ENCODE measurements around the gene SLC38A1.
"Not testable (repeated sequence)": the region's sequence is repeated elsewhere in the genome, so short reads cannot be mapped to it uniquely, and the experiment has no call there.

Gene SLC38A1

DNA sequence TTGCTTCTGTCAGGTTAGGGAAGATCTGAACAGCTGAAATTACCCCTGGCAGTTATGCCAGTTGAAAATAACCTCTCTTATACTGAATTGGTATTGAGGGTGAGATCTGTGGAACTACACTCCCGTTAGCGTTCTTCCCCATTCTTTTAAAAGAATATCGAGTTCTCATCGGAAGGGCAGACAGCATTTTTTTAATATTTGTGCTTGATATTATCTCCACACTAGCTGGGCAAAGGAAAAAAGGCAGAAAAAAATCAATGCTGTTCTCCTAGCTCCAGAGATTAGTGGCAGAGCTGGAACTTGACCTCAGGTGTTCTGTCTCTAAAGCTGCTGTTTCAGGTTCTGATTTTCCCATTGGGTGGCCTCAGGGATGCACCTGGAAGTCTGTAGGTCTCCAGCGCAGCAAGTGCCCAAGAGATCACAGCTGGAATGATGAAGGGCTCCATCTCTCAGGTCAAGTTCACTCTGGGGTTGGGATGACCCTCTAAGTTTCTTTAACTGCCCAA lies 67.5 kb downstream of the SLC38A1 start:
- Histone ChIP-seq H3K4me3 (ENCODE audit: low read depth, low read length) (no peak overlapping the region), H3K36me3 (ENCODE audit: control insufficient read depth, insufficient read depth, low read length) (peaks cover 98% of the 10 kb centered on the region)

DNA sequence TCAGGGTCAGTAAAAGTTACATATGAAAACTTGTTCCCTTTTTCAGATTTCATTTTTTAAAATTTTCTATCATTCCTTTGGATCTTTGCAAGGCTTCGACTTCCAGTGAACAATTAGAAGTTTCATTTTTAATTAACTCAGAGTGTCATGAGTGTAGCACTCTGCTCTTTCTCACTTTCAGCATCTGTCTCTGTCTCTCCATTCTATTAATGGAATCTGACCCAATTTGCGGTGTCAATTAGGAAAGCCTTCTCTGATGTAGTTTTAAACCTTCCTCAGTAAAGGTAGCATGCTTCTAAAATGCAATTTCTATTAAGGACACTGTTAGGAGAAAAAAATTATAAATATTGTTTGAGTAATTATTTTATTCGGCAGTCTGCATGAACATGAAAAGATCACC lies 68.3 kb downstream of the SLC38A1 start:
- no peak overlapping the region for H3K4me3 ChIP-seq (ENCODE audit: low read depth, low read length)
- H3K9me3 ChIP-seq (ENCODE audit: control insufficient read depth, insufficient read depth, low read depth, low read length) = peaks cover 14% of the 10 kb centered on the region
- no peaks in the 10 kb centered on the region for H3K27me3 ChIP-seq (ENCODE audit: control insufficient read depth, insufficient read depth, low read length)
- no peak overlapping the region for H3K9ac ChIP-seq (ENCODE audit: low read length)
- no peak overlapping the region for H3K27ac ChIP-seq (ENCODE audit: low read depth, low read length)
- peaks cover 98% of the 10 kb centered on the region for H3K36me3 ChIP-seq (ENCODE audit: control insufficient read depth, insufficient read depth, low read length)
- no peaks in the 10 kb centered on the region for H3K4me1 ChIP-seq (ENCODE audit: control insufficient read depth, insufficient read depth, low read length)

More for the DNA sequence above, 67.5 kb downstream of the SLC38A1 start:
- Histone ChIP-seq H3K4me1 (ENCODE audit: control insufficient read depth, insufficient read depth, low read length) (no peaks in the 10 kb centered on the region), H3K27ac (ENCODE audit: low read depth, low read length) (no peak overlapping the region), H3K27me3 (ENCODE audit: control insufficient read depth, insufficient read depth, low read length) (no peaks in the 10 kb centered on the region), H3K9ac (ENCODE audit: low read length) (no peak overlapping the region), H3K9me3 (ENCODE audit: control insufficient read depth, insufficient read depth, low read depth, low read length) (peaks cover 7% of the 10 kb centered on the region; the same call in 1 of the 2 replicates)

DNA sequence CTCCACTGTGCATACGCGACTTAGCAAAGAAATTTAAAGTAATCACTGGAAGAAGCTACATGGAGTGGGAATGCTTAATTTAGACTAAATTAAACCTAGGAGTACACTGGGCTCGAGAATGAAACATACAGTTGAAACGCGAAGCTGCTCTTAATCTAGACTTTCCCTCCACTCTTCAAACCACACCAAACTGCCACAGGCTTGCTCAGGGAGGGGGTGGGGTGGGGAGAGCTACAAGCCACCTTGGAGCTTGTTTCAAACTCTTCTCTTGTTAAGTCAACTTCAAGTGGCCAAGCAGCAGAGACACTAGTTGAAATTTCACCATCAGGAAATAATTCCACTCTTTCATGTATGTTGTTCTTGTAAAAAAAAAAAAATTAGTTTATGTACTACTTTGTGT lies 69.9 kb downstream of the SLC38A1 start:
- Histone ChIP-seq H3K9ac (ENCODE audit: low read length) (no peak overlapping the region), H3K27ac (ENCODE audit: low read depth, low read length) (no peak overlapping the region), H3K4me3 (ENCODE audit: low read depth, low read length) (no peak overlapping the region), H3K36me3 (ENCODE audit: control insufficient read depth, insufficient read depth, low read length) (peaks cover 98% of the 10 kb centered on the region), H3K9me3 (ENCODE audit: control insufficient read depth, insufficient read depth, low read depth, low read length) (peaks cover 28% of the 10 kb centered on the region), H3K4me1 (ENCODE audit: control insufficient read depth, insufficient read depth, low read length) (no peaks in the 10 kb centered on the region), H3K27me3 (ENCODE audit: control insufficient read depth, insufficient read depth, low read length) (no peaks in the 10 kb centered on the region)

DNA sequence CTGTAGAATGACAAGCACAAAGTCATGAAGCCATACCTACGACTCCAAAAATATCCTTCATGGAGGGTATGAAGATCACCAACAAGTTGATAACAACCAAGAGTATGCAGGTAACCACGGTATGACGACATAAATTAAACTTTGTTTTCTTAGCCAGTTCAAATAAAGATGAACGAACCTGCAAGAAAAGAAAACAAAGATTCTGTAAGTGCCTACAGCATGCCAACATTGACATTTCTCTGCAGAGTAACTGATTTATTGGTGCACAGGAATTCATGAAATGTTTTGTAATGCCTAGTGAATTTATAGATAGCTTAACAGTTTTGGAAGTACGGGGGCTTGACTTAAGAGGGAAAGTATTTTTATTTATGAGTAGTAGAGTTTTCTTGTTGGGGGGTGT lies 71.0 kb downstream of the SLC38A1 start:
- Histone ChIP-seq H3K27me3 (ENCODE audit: control insufficient read depth, insufficient read depth, low read length) (no peaks in the 10 kb centered on the region), H3K4me1 (ENCODE audit: control insufficient read depth, insufficient read depth, low read length) (no peaks in the 10 kb centered on the region), H3K36me3 (ENCODE audit: control insufficient read depth, insufficient read depth, low read length) (peaks cover 95% of the 10 kb centered on the region), H3K27ac (ENCODE audit: low read depth, low read length) (no peak overlapping the region), H3K4me3 (ENCODE audit: low read depth, low read length) (no peak overlapping the region), H3K9ac (ENCODE audit: low read length) (no peak overlapping the region), H3K9me3 (ENCODE audit: control insufficient read depth, insufficient read depth, low read depth, low read length) (peaks cover 37% of the 10 kb centered on the region)

DNA sequence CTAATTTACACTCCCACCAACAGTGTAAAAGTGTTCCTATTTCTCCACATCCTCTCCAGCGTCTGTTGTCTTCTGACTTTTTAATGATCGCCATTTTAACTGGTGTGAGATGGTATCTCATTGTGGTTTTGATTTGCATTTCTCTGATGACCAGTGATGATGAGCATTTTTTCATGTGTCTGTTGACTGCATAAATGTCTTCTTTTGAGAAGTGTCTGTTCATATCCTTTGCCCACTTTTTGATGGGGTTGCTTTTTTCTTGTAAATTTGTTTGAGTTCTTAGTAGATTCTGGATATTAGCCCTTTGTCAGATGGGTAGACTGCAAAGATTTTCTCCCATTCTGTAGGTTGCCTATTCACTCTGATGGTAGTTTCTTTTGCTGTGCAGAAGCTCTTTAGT lies 78.3 kb downstream of the SLC38A1 start:
- H3K4me3 ChIP-seq (ENCODE audit: low read depth, low read length); H3K27me3 ChIP-seq (ENCODE audit: control insufficient read depth, insufficient read depth, low read length); H3K9ac ChIP-seq (ENCODE audit: low read length); H3K4me1 ChIP-seq (ENCODE audit: control insufficient read depth, insufficient read depth, low read length); H3K27ac ChIP-seq (ENCODE audit: low read depth, low read length): not testable (repeated sequence)
- Histone ChIP-seq H3K36me3 (ENCODE audit: control insufficient read depth, insufficient read depth, low read length) (peaks cover 75% of the 10 kb centered on the region), H3K9me3 (ENCODE audit: control insufficient read depth, insufficient read depth, low read depth, low read length) (peaks cover 33% of the 10 kb centered on the region)

DNA sequence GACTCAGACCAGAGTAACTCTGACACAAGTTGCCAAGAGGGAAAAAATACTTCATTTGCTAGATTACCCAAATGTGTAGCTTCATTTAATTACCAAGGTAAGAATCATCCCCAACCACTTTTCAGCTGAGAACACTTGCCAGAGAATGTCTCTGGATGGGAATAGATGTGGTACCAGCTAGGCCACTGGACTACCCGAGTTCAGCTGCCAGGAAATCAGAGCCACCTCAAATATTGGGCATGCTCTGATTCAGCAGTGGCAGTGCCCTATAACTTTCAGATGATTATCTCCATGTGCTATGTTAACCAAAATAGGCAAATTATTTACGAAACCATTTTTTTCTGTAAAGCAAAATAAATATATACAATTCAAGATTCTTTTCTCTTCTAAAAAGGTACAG lies 80.7 kb downstream of the SLC38A1 start:
- H3K4me1 ChIP-seq (ENCODE audit: control insufficient read depth, insufficient read depth, low read length) = no peaks in the 10 kb centered on the region
- H3K9ac ChIP-seq (ENCODE audit: low read length) = no peak overlapping the region
- no peaks in the 10 kb centered on the region for H3K27me3 ChIP-seq (ENCODE audit: control insufficient read depth, insufficient read depth, low read length)
- H3K9me3 ChIP-seq (ENCODE audit: control insufficient read depth, insufficient read depth, low read depth, low read length) = peaks cover 11% of the 10 kb centered on the region
- no peak overlapping the region for H3K27ac ChIP-seq (ENCODE audit: low read depth, low read length)
- peaks cover 54% of the 10 kb centered on the region for H3K36me3 ChIP-seq (ENCODE audit: control insufficient read depth, insufficient read depth, low read length)
- no peak overlapping the region for H3K4me3 ChIP-seq (ENCODE audit: low read depth, low read length)

DNA sequence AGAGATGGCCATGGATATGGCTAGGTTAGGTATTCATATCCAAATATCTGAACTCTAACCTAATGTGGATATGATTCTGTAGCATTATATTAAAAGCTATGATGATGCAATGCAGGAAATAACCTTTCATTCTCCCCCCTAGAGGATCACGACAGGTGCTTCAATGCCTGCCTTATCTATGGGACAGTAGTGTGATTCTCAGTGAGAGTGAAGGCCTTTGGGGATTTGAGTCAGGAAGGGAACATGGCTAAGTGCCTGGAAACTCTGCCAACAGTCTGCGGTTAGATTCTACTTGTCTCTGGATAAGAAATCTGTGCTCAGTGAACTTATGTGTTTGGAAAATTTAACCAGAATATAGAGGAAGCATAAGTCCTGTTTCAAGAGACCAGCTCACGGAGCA lies 81.8 kb downstream of the SLC38A1 start:
- Histone ChIP-seq H3K27ac (ENCODE audit: low read depth, low read length) (no peak overlapping the region), H3K4me3 (ENCODE audit: low read depth, low read length) (no peak overlapping the region), H3K9me3 (ENCODE audit: control insufficient read depth, insufficient read depth, low read depth, low read length) (peaks cover 7% of the 10 kb centered on the region), H3K27me3 (ENCODE audit: control insufficient read depth, insufficient read depth, low read length) (no peaks in the 10 kb centered on the region), H3K9ac (ENCODE audit: low read length) (no peak overlapping the region), H3K4me1 (ENCODE audit: control insufficient read depth, insufficient read depth, low read length) (no peaks in the 10 kb centered on the region), H3K36me3 (ENCODE audit: control insufficient read depth, insufficient read depth, low read length) (peaks cover 50% of the 10 kb centered on the region)

DNA sequence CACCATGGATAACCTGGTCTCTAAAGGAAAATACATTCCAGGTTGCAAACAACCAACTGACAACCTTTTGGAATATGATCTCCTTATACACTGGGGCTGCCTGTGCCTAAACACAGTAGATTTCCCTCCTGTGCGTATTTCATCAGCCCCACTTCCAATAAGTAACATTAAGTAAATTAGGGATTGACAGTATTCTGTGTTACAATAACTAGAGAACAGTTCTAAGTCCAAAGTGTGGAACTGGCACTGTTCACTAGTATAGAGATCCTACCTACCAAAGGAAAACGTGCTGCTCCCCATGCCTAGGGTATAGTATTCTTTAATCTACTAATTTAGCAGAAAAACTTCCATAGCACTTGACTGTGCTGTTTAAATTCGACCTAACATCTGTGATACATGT lies 82.8 kb downstream of the SLC38A1 start:
- peaks cover 46% of the 10 kb centered on the region for H3K36me3 ChIP-seq (ENCODE audit: control insufficient read depth, insufficient read depth, low read length)
- no peak overlapping the region for H3K9ac ChIP-seq (ENCODE audit: low read length)
- H3K27me3 ChIP-seq (ENCODE audit: control insufficient read depth, insufficient read depth, low read length) = no peaks in the 10 kb centered on the region
- H3K27ac ChIP-seq (ENCODE audit: low read depth, low read length) = no peak overlapping the region
- H3K9me3 ChIP-seq (ENCODE audit: control insufficient read depth, insufficient read depth, low read depth, low read length) = no peaks in the 10 kb centered on the region
- H3K4me1 ChIP-seq (ENCODE audit: control insufficient read depth, insufficient read depth, low read length) = no peaks in the 10 kb centered on the region
- no peak overlapping the region for H3K4me3 ChIP-seq (ENCODE audit: low read depth, low read length)

DNA sequence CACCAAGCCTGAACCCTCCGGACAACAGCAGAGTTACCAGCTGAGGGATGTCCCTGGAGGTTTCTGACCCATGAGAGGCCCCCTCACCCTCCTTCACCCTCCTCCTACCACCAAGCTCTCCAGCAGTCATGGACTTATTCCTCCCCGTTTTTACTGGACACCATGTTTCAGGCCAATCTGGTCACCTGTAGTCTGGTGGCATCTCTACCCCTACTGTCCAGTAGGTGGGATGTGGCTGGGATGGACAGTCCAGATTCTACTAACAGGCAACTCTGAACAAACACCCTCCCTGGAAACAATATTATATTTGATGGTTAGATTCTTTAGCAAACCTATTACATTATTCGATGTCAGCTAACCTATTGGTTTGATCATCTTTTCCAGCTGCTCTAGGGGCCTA lies 83.2 kb downstream of the SLC38A1 start:
- Histone ChIP-seq H3K9me3 (ENCODE audit: control insufficient read depth, insufficient read depth, low read depth, low read length) (no peaks in the 10 kb centered on the region), H3K27ac (ENCODE audit: low read depth, low read length) (no peak overlapping the region), H3K9ac (ENCODE audit: low read length) (no peak overlapping the region), H3K4me3 (ENCODE audit: low read depth, low read length) (no peak overlapping the region), H3K27me3 (ENCODE audit: control insufficient read depth, insufficient read depth, low read length) (no peaks in the 10 kb centered on the region), H3K36me3 (ENCODE audit: control insufficient read depth, insufficient read depth, low read length) (peaks cover 46% of the 10 kb centered on the region), H3K4me1 (ENCODE audit: control insufficient read depth, insufficient read depth, low read length) (no peaks in the 10 kb centered on the region)

DNA sequence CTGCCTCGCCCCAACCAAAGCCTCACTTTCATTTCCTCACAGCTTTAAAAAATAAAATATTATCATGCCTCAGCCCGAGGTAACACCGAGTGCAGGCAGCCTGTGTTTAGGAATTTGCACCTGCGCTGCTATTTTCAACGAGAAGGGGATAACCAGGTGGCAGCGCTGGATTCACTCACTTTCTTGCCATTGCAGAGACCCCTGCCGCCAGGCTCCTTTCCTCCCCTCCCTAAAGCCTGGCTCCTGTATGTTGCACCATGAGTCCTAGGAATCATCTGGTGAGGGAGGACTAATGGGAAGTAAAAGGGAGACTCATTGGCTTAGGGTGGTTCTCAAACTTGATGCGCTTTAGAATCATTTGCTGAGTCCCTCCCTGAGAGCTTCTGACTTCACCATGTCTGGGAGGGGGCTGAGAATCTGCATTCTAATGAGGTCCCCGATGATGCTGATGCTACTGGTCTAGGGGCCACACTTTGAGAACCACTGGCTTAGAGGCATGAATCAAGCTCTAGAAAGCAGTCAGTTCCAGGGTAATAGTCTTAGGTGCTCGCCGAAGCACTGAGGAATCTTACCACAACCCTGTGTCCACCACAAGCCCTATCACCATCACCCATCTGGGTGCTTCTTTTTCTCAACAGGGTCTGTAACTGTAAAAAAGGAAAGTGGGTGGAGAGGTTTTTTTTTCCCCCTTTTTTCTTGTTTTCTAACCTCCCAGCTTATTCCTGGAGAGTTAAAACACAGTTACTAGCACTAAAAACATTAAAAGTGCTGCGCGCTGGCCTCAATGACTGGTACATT lies 83.8 kb downstream of the SLC38A1 start:
- Histone ChIP-seq H3K4me1 (ENCODE audit: control insufficient read depth, insufficient read depth, low read length) (no peaks in the 10 kb centered on the region), H3K27ac (ENCODE audit: low read depth, low read length) (no peak overlapping the region), H3K9me3 (ENCODE audit: control insufficient read depth, insufficient read depth, low read depth, low read length) (no peaks in the 10 kb centered on the region), H3K4me3 (ENCODE audit: low read depth, low read length) (no peak overlapping the region), H3K36me3 (ENCODE audit: control insufficient read depth, insufficient read depth, low read length) (peaks cover 44% of the 10 kb centered on the region), H3K27me3 (ENCODE audit: control insufficient read depth, insufficient read depth, low read length) (no peaks in the 10 kb centered on the region), H3K9ac (ENCODE audit: low read length) (no peak overlapping the region)

DNA sequence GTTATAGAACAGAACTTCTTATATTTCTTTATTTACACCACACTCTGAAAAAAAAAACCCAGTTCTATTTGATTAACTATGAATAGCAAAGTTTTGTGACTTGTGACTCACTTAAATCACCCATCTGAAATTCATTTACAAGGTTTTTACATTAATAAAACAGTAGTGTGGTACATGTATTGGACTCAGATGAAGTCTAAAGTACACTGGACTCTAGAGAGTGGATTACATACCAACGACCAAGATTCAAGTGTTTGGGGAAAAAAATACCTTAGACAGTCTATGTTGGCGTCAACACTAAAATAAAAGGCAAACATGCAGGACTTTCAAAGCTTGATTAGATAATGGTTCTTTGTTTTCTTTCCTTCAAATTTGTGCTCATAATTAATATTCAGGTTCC lies 85.7 kb downstream of the SLC38A1 start:
- H3K36me3 ChIP-seq (ENCODE audit: control insufficient read depth, insufficient read depth, low read length) = peaks cover 25% of the 10 kb centered on the region
- H3K9me3 ChIP-seq (ENCODE audit: control insufficient read depth, insufficient read depth, low read depth, low read length) = no peaks in the 10 kb centered on the region
- no peak overlapping the region for H3K27ac ChIP-seq (ENCODE audit: low read depth, low read length)
- H3K4me1 ChIP-seq (ENCODE audit: control insufficient read depth, insufficient read depth, low read length) = no peaks in the 10 kb centered on the region
- H3K27me3 ChIP-seq (ENCODE audit: control insufficient read depth, insufficient read depth, low read length) = no peaks in the 10 kb centered on the region
- no peak overlapping the region for H3K9ac ChIP-seq (ENCODE audit: low read length)
- H3K4me3 ChIP-seq (ENCODE audit: low read depth, low read length) = no peak overlapping the region
